Measurements from ENCODE around the gene YJEFN3.
A peak's percentile ranks its signal among the peaks of the same experiment; 100 is the strongest.

Gene YJEFN3

GRCh38 chr19:19528721-19529490 is at the start of gene YJEFN3:
Gene YJEFN3, plus strand, starts transcription at chr19:19528911. Its CDS starts 22 bp downstream, at chr19:19528933.
- Histone ChIP-seq H3K27me3 (no peaks in the 10 kb centered on the region), H3K4me3 (ENCODE audit: low read depth in 1 of 2, low read length in 1 of 2) (no peak within 1 kb of the TSS), H3K4me1 (ENCODE audit: control insufficient read depth in 1 of 2, insufficient read depth in 1 of 2, low read depth in 1 of 2, low read length in 1 of 2) (peaks cover 0 to 8% of the 10 kb centered on the region in 2 experiments), H3K9me3 (no peaks in the 10 kb centered on the region), H3K27ac (no peak within 1 kb of the TSS), H3K36me3 (peaks cover 49% of the 10 kb centered on the region)
- TF ChIP-seq CTCF (IDR thresholded peaks at IDR 0.05) = no peak

- H3K36me3 ChIP-seq = peaks cover 19% of the 10 kb centered on the region
- H3K27me3 ChIP-seq = no peaks in the 10 kb centered on the region
- TF ChIP-seq CTCF (IDR thresholded peaks at IDR 0.05) = no peak
- H3K4me1 ChIP-seq (ENCODE audit: control insufficient read depth in 1 of 2, insufficient read depth in 1 of 2, low read depth in 1 of 2, low read length in 1 of 2) = peaks cover 25 to 40% of the 10 kb centered on the region in 2 experiments
- no peak overlapping the region for H3K4me3 ChIP-seq (ENCODE audit: low read depth in 1 of 2, low read length in 1 of 2)
- H3K27ac ChIP-seq = peak overlapping the region; percentile 44
- H3K9me3 ChIP-seq = no peaks in the 10 kb centered on the region
Measured at GRCh38 chr19:19480688-19481087, 48.0 kb upstream of the YJEFN3 start.

GRCh38 chr19:19482809-19483596 is 45.7 kb upstream of the YJEFN3 start:
- H3K27ac ChIP-seq = peak overlapping the region; percentile 33
- peaks cover 36% of the 10 kb centered on the region for H3K36me3 ChIP-seq
- no peak for TF ChIP-seq CTCF (IDR thresholded peaks at IDR 0.05)
- peaks cover 31 to 43% of the 10 kb centered on the region in 2 experiments for H3K4me1 ChIP-seq (ENCODE audit: control insufficient read depth in 1 of 2, insufficient read depth in 1 of 2, low read depth in 1 of 2, low read length in 1 of 2)
- H3K4me3 ChIP-seq (ENCODE audit: low read depth in 1 of 2, low read length in 1 of 2) = no peak overlapping the region
- no peaks in the 10 kb centered on the region for H3K27me3 ChIP-seq
- H3K9me3 ChIP-seq = no peaks in the 10 kb centered on the region

- Histone ChIP-seq H3K27me3 (no peaks in the 10 kb centered on the region), H3K27ac (peak overlapping the region; percentile 86), H3K36me3 (peaks cover 36% of the 10 kb centered on the region), H3K4me3 (ENCODE audit: low read depth in 1 of 2, low read length in 1 of 2) (no peak overlapping the region), H3K9me3 (no peaks in the 10 kb centered on the region), H3K4me1 (ENCODE audit: control insufficient read depth in 1 of 2, insufficient read depth in 1 of 2, low read depth in 1 of 2, low read length in 1 of 2) (peaks cover 55 to 65% of the 10 kb centered on the region in 2 experiments)
- TF ChIP-seq CTCF (IDR thresholded peaks at IDR 0.05) = no peak
Measured at GRCh38 chr19:19485161-19485997, 43.3 kb upstream of the YJEFN3 start.

- peaks cover 60 to 64% of the 10 kb centered on the region in 2 experiments for H3K4me1 ChIP-seq (ENCODE audit: control insufficient read depth in 1 of 2, insufficient read depth in 1 of 2, low read depth in 1 of 2, low read length in 1 of 2)
- no peaks in the 10 kb centered on the region for H3K27me3 ChIP-seq
- H3K4me3 ChIP-seq (ENCODE audit: low read depth in 1 of 2, low read length in 1 of 2) = no peak overlapping the region
- H3K36me3 ChIP-seq = peaks cover 41% of the 10 kb centered on the region
- TF ChIP-seq CTCF (IDR thresholded peaks at IDR 0.05) = no peak
- no peaks in the 10 kb centered on the region for H3K9me3 ChIP-seq
- H3K27ac ChIP-seq = peak overlapping the region; percentile 86
Measured at GRCh38 chr19:19485998-19486290, 42.8 kb upstream of the YJEFN3 start.

Data from neutrophil (primary cell).